ENCODE results near the gene ORAI2. TPM values are rescaled to one million over a fixed set of nuclear protein-coding genes. Genes with fewer than 3 reads are reported as not detected.
A peak's percentile ranks its signal among the peaks of the same experiment; 100 is the strongest.
"Not testable (repeated sequence)": the region's sequence is repeated elsewhere in the genome, so short reads cannot be mapped to it uniquely, and the experiment has no call there.

Gene ORAI2
- total RNA-seq, 4 donors from 2014 or later = 4.4 to 18.6 (median 7.7) TPM

GRCh38 chr7:102478314-102479208, 45.2 kb downstream of the ORAI2 start, which contains the start of gene POLR2J:
Gene POLR2J (minus strand): TSS chr7:102478922. CDS start chr7:102478860, 62 bp downstream.
- peak within 1 kb of the TSS; percentile 40 to 60 (median 46) for H3K4me3 ChIP-seq
- WGBS, 2 donors = 0% methylated on average over 1 to 6 of the region's 72 CpGs

GRCh38 chr7:102479209-102479584, 45.8 kb downstream of the ORAI2 start:
- WGBS, 2 donors = 33 to 57% methylated on average over 1 of the region's 10 CpGs
- H3K27me3 ChIP-seq; H3K9me3 ChIP-seq; H3K4me1 ChIP-seq; DNase-seq (ENCODE audit: low spot score in 2 of 2); H3K4me3 ChIP-seq; H3K36me3 ChIP-seq; H3K27ac ChIP-seq: not testable (repeated sequence)

More at GRCh38 chr7:102478314-102479208, 45.2 kb downstream of the ORAI2 start, which contains the start of gene POLR2J:
- H3K9me3 ChIP-seq, H3K4me1 ChIP-seq, H3K27me3 ChIP-seq: not testable (repeated sequence)
- Histone ChIP-seq H3K36me3 (peaks cover 0 to 12% (median 0%) of the 10 kb centered on the region in 3 donors), H3K27ac (peak within 1 kb of the TSS in 2 of 4 donors; percentile 50 to 66)
- peak; percentile 29 to 68 (median 66) for TF ChIP-seq CTCF (IDR thresholded peaks at IDR 0.05)
- peak in 1 of 2 donors; percentile 57 for TF ChIP-seq EP300 (IDR thresholded peaks at IDR 0.05)
- TF ChIP-seq POLR2A (IDR thresholded peaks at IDR 0.05) = peak in 1 of 2 donors; percentile 29
- peak; percentile 43 to 89 for DNase-seq (ENCODE audit: low spot score in 2 of 2)

- peak; percentile 10 to 54 for DNase-seq (ENCODE audit: low spot score in 2 of 2)
- WGBS, 2 donors = 3 to 10% methylated on average over 8 to 9 of the region's 11 CpGs
These were observed 46.7 kb downstream of the ORAI2 start for GRCh38 chr7:102479982-102480637.

GRCh38 chr7:102481962-102482361, 48.6 kb downstream of the ORAI2 start:
- not testable (repeated sequence) for H3K9me3 ChIP-seq; H3K27ac ChIP-seq; H3K36me3 ChIP-seq; H3K27me3 ChIP-seq; H3K4me3 ChIP-seq; H3K4me1 ChIP-seq; DNase-seq (ENCODE audit: low spot score in 2 of 2)
- WGBS, 2 donors = no CpG with 5 or more reads among the region's 10 CpGs

More at GRCh38 chr7:102479982-102480637, 46.7 kb downstream of the ORAI2 start:
- not testable (repeated sequence) for H3K4me1 ChIP-seq, H3K36me3 ChIP-seq, H3K9me3 ChIP-seq, H3K27me3 ChIP-seq, H3K4me3 ChIP-seq, H3K27ac ChIP-seq
- peak in 4 of 5 experiments; percentile 32 to 71 (median 46) for TF ChIP-seq CTCF (IDR thresholded peaks at IDR 0.05)

- WGBS, 2 donors = no CpG with 5 or more reads among the region's 5 CpGs
- H3K4me3 ChIP-seq; H3K4me1 ChIP-seq; DNase-seq (ENCODE audit: low spot score in 2 of 2); H3K27ac ChIP-seq; H3K27me3 ChIP-seq; H3K36me3 ChIP-seq; H3K9me3 ChIP-seq: not testable (repeated sequence)
These were observed 50.9 kb downstream of the ORAI2 start for GRCh38 chr7:102484317-102484716.

- WGBS, 2 donors = 43 to 76% methylated on average over 2 to 3 of the region's 12 CpGs
- H3K9me3 ChIP-seq, H3K27me3 ChIP-seq, H3K36me3 ChIP-seq, H3K4me3 ChIP-seq, H3K4me1 ChIP-seq, H3K27ac ChIP-seq: not testable (repeated sequence)
- peak; percentile 2 to 14 for DNase-seq (ENCODE audit: low spot score in 2 of 2)
These were observed 57.2 kb downstream of the ORAI2 start for GRCh38 chr7:102490529-102491075.

GRCh38 chr7:102493220-102493935, 60.0 kb downstream of the ORAI2 start:
- not testable (repeated sequence) for H3K27me3 ChIP-seq; DNase-seq (ENCODE audit: low spot score in 2 of 2); H3K36me3 ChIP-seq

GRCh38 chr7:102494026-102494425, 60.7 kb downstream of the ORAI2 start:
- not testable (repeated sequence) for H3K36me3 ChIP-seq, H3K9me3 ChIP-seq, H3K27me3 ChIP-seq, H3K4me1 ChIP-seq
- peak in 1 of 2 donors; percentile 4 for DNase-seq (ENCODE audit: low spot score in 2 of 2)
- Histone ChIP-seq H3K27ac (peak overlapping the region in 2 of 4 donors; percentile 62 to 82), H3K4me3 (peak overlapping the region in 2 of 4 donors; percentile 18 to 40)
- no CpG with 5 or more reads among the region's 15 CpGs for WGBS, 2 donors

More at GRCh38 chr7:102493220-102493935, 60.0 kb downstream of the ORAI2 start:
- H3K9me3 ChIP-seq, H3K27ac ChIP-seq, H3K4me1 ChIP-seq, H3K4me3 ChIP-seq: not testable (repeated sequence)
- no CpG with 5 or more reads among the region's 33 CpGs for WGBS, 2 donors

GRCh38 chr7:102494473-102495149, 61.2 kb downstream of the ORAI2 start:
- WGBS, 2 donors = no CpG with 5 or more reads among the region's 67 CpGs
- not testable (repeated sequence) for H3K4me1 ChIP-seq; H3K36me3 ChIP-seq; H3K4me3 ChIP-seq; DNase-seq (ENCODE audit: low spot score in 2 of 2); H3K27ac ChIP-seq; H3K27me3 ChIP-seq; H3K9me3 ChIP-seq

GRCh38 chr7:102496861-102497260, 63.5 kb downstream of the ORAI2 start:
- H3K4me1 ChIP-seq = not testable (repeated sequence)
- WGBS, 2 donors = 86% methylated on average over 3 of the region's 10 CpGs; no CpG with 5 or more reads in 1 of the 2 donors

More at GRCh38 chr7:102496861-102497260, 63.5 kb downstream of the ORAI2 start:
- H3K4me3 ChIP-seq; H3K27ac ChIP-seq; DNase-seq (ENCODE audit: low spot score in 2 of 2); H3K27me3 ChIP-seq; H3K9me3 ChIP-seq; H3K36me3 ChIP-seq: not testable (repeated sequence)

Data from tibial nerve (tissue), 4 donors.